Prostate gland (tissue), 2 donors: Measurements from ENCODE around the gene WWOX.

ENCODE experiments used
- POLR2A ChIP-seq: fragments of 450-650 bp; IDR thresholded peaks from one replicate; pipeline ENCODE4 v1.6.1; 2016; ENCODE audit warnings: antibody characterized with exemption, mild to moderate bottlenecking
- TF ChIP-seq, protein P1 (sequence below), 4 experiments: fragments of 200-600 bp in 2 of 4; fragments of 450-650 bp in 2 of 4; sonication (generic) in 2 of 4; IDR thresholded peaks; 1 replicate in 3 of 4; 2 replicates in 1 of 4; pipeline ENCODE4 v1.5.1; 2016 to 2019; ENCODE audit warnings: antibody characterized with exemption in 4 of 4, mild to moderate bottlenecking in 2 of 4, moderate library complexity in 2 of 4

GRCh38 chr16:78684655-78685375 lies 585.4 kb downstream of the WWOX start:
- TF ChIP-seq, protein P1, sequence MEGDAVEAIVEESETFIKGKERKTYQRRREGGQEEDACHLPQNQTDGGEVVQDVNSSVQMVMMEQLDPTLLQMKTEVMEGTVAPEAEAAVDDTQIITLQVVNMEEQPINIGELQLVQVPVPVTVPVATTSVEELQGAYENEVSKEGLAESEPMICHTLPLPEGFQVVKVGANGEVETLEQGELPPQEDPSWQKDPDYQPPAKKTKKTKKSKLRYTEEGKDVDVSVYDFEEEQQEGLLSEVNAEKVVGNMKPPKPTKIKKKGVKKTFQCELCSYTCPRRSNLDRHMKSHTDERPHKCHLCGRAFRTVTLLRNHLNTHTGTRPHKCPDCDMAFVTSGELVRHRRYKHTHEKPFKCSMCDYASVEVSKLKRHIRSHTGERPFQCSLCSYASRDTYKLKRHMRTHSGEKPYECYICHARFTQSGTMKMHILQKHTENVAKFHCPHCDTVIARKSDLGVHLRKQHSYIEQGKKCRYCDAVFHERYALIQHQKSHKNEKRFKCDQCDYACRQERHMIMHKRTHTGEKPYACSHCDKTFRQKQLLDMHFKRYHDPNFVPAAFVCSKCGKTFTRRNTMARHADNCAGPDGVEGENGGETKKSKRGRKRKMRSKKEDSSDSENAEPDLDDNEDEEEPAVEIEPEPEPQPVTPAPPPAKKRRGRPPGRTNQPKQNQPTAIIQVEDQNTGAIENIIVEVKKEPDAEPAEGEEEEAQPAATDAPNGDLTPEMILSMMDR (IDR thresholded peaks at IDR 0.05): no peak
- no peak for TF ChIP-seq POLR2A
